WTC11 (cell line): ENCODE measurements around the gene SLC25A38. TPM values are rescaled to one million over a fixed set of nuclear protein-coding genes. Genes with fewer than 3 reads are reported as not detected.
A peak's percentile ranks its signal among the peaks of the same experiment; 100 is the strongest.

Source experiments
- ATAC-seq: fragments of 200-7000 bp; cut with Tn5 transposase; 2 replicates; pipeline ENCODE4 v1.10.0; 2021; ENCODE audit warnings: mild to moderate bottlenecking, moderate library complexity
- CTCF ChIA-PET: fragments of 300-600 bp; sonication (Branson Sonifier 250); formaldehyde crosslinking; loops from one replicate; lab custom pipeline; 2021; ENCODE audit warnings: antibody characterized with exemption; lab: Charles Lee
- POLR2A ChIA-PET: fragments of 350-600 bp; sonication (Branson Sonifier 250); formaldehyde crosslinking; loops from one replicate; lab custom pipeline; 2021; ENCODE audit warnings: antibody characterized with exemption; lab: Charles Lee
- DNase-seq: peaks from one replicate; pipeline ENCODE4 v3.0.0; 2021; ENCODE audit warnings: low spot score
- H3K27ac Mint-ChIP-seq: 2 replicates; pipeline ENCODE4 v1.8.0; 2021; ENCODE audit warnings: mixed read lengths
- H3K27me3 Mint-ChIP-seq: 2 replicates; pipeline ENCODE4 v1.8.0; 2021; ENCODE audit warnings: low read depth, mild to moderate bottlenecking, moderate library complexity, mixed read lengths
- H3K36me3 Mint-ChIP-seq: 2 replicates; pipeline ENCODE4 v1.8.0; 2021; ENCODE audit warnings: mixed read lengths
- H3K4me1 Mint-ChIP-seq: 2 replicates; pipeline ENCODE4 v1.8.0; 2022; ENCODE audit warnings: mixed read lengths
- H3K4me3 Mint-ChIP-seq: 2 replicates; pipeline ENCODE4 v1.8.0; 2021; ENCODE audit warnings: mild to moderate bottlenecking, moderate library complexity, mixed read lengths
- H3K9me3 Mint-ChIP-seq: 2 replicates; pipeline ENCODE4 v1.8.0; 2021; ENCODE audit warnings: mixed read lengths
- CBFB ChIP-seq: sonication (generic); formaldehyde crosslinking; IDR thresholded peaks from 2 replicates; pipeline ENCODE4 v1.8.1; 2022; ENCODE audit warnings: mild to moderate bottlenecking, low read depth, missing genetic modification reagents
- CREM ChIP-seq: sonication (generic); formaldehyde crosslinking; IDR thresholded peaks from 2 replicates; pipeline ENCODE4 v1.8.1; 2022; ENCODE audit warnings: mild to moderate bottlenecking, missing genetic modification reagents, moderate library complexity
- ESRRA ChIP-seq: sonication (generic); formaldehyde crosslinking; IDR thresholded peaks from 2 replicates; pipeline ENCODE4 v1.8.1; 2022; ENCODE audit warnings: mild to moderate bottlenecking, missing genetic modification reagents, borderline replicate concordance
- FOXJ3 ChIP-seq: sonication (generic); formaldehyde crosslinking; IDR thresholded peaks from 2 replicates; pipeline ENCODE4 v1.9.0; 2021; ENCODE audit warnings: missing genetic modification reagents, mild to moderate bottlenecking, borderline replicate concordance
- GABPB1 ChIP-seq: sonication (generic); formaldehyde crosslinking; IDR thresholded peaks from 2 replicates; pipeline ENCODE4 v1.8.1; 2023; ENCODE audit warnings: mild to moderate bottlenecking, missing genetic modification reagents
- GTF2I ChIP-seq: fragments of 250-450 bp; sonication (Bioruptor Pico); conservative IDR thresholded peaks from 2 replicates; pipeline ENCODE4 v1.4.0; 2021; ENCODE audit warnings: mild to moderate bottlenecking
- HMGA2 ChIP-seq: fragments of 250-450 bp; sonication (Bioruptor Pico); IDR thresholded peaks from 2 replicates; pipeline ENCODE4 v1.4.0; 2021; ENCODE audit warnings: mild to moderate bottlenecking, moderate library complexity
- IRF2 ChIP-seq: sonication (generic); formaldehyde crosslinking; IDR thresholded peaks from 2 replicates; pipeline ENCODE4 v1.8.0; 2022; ENCODE audit warnings: low read depth, missing genetic modification reagents, borderline replicate concordance
- MXD4 ChIP-seq: fragments of 250-450 bp; sonication (Bioruptor Pico); IDR thresholded peaks from 2 replicates; pipeline ENCODE4 v1.8.0; 2021; ENCODE audit warnings: mild to moderate bottlenecking, moderate library complexity, borderline replicate concordance
- MYBL2 ChIP-seq: sonication (generic); formaldehyde crosslinking; IDR thresholded peaks from 2 replicates; pipeline ENCODE4 v1.8.1; 2023; ENCODE audit warnings: mild to moderate bottlenecking, moderate library complexity, missing genetic modification reagents
- OVOL2 ChIP-seq: fragments of 250-450 bp; sonication (Bioruptor Pico); IDR thresholded peaks from 2 replicates; pipeline ENCODE4 v1.9.0; 2021; ENCODE audit warnings: mild to moderate bottlenecking, borderline replicate concordance
- PRRX2 ChIP-seq: fragments of 250-450 bp; sonication (Bioruptor Pico); IDR thresholded peaks from 2 replicates; pipeline ENCODE4 v1.8.0; 2021; ENCODE audit warnings: mild to moderate bottlenecking
- TCF7 ChIP-seq: sonication (generic); formaldehyde crosslinking; IDR thresholded peaks from 2 replicates; pipeline ENCODE4 v1.8.0; 2022; ENCODE audit warnings: mild to moderate bottlenecking, low read depth, missing genetic modification reagents, moderate library complexity
- TEAD1 ChIP-seq: sonication (generic); formaldehyde crosslinking; IDR thresholded peaks from 2 replicates; pipeline ENCODE4 v1.8.0; 2022; ENCODE audit warnings: mild to moderate bottlenecking, missing genetic modification reagents
- TEAD4 ChIP-seq: sonication (generic); formaldehyde crosslinking; IDR thresholded peaks from 2 replicates; pipeline ENCODE4 v1.8.0; 2022; ENCODE audit warnings: mild to moderate bottlenecking, missing genetic modification reagents
- ZNF121 ChIP-seq: sonication (generic); formaldehyde crosslinking; IDR thresholded peaks from 2 replicates; pipeline ENCODE4 v1.8.0; 2023; ENCODE audit warnings: missing genetic modification reagents
- ZNF138 ChIP-seq: sonication (generic); formaldehyde crosslinking; conservative IDR thresholded peaks from 2 replicates; pipeline ENCODE4 v1.8.1; 2022; ENCODE audit warnings: mild to moderate bottlenecking, moderate library complexity, missing genetic modification reagents
- ZNF263 ChIP-seq: sonication (generic); formaldehyde crosslinking; IDR thresholded peaks from 2 replicates; pipeline ENCODE4 v1.8.1; 2022; ENCODE audit warnings: low read depth, mild to moderate bottlenecking, moderate library complexity, missing genetic modification reagents
- ZNF671 ChIP-seq: fragments of 250-450 bp; sonication (Bioruptor Pico); IDR thresholded peaks from 2 replicates; pipeline ENCODE4 v1.8.0; 2021; ENCODE audit warnings: mild to moderate bottlenecking
- total RNA-seq: library from RNA; stranded (reverse); gene quantifications from 3 replicates; pipeline ENCODE4 v1.2.3, GENCODE V29; 2021
- TF ChIP-seq, protein P1 (sequence below): sonication (generic); formaldehyde crosslinking; IDR thresholded peaks from 2 replicates; pipeline ENCODE4 v1.8.1; 2023; ENCODE audit warnings: mild to moderate bottlenecking, missing genetic modification reagents, moderate library complexity
- TF ChIP-seq, protein P2 (sequence below): sonication (generic); formaldehyde crosslinking; IDR thresholded peaks from 2 replicates; pipeline ENCODE4 v1.8.1; 2022; ENCODE audit warnings: low read depth, mild to moderate bottlenecking, moderate library complexity, missing genetic modification reagents, borderline replicate concordance
- TF ChIP-seq, protein P3 (sequence below): fragments of 250-450 bp; sonication (Bioruptor Pico); IDR thresholded peaks from 2 replicates; pipeline ENCODE4 v1.9.0; 2021; ENCODE audit warnings: mild to moderate bottlenecking
- TF ChIP-seq, protein P4 (sequence below): sonication (generic); formaldehyde crosslinking; IDR thresholded peaks from 2 replicates; pipeline ENCODE4 v1.8.0; 2022; ENCODE audit warnings: mild to moderate bottlenecking, missing genetic modification reagents
- TF ChIP-seq, protein P5 (sequence below): fragments of 250-450 bp; sonication (Bioruptor Pico); IDR thresholded peaks from 2 replicates; pipeline ENCODE4 v1.9.0; 2021; ENCODE audit warnings: moderate library complexity, mild to moderate bottlenecking, inconsistent platforms, borderline replicate concordance
- TF ChIP-seq, protein P6 (sequence below): sonication (generic); formaldehyde crosslinking; IDR thresholded peaks from 2 replicates; pipeline ENCODE4 v1.8.1; 2023; ENCODE audit warnings: mild to moderate bottlenecking, missing genetic modification reagents
- TF ChIP-seq, protein P7 (sequence below): sonication (generic); formaldehyde crosslinking; IDR thresholded peaks from 2 replicates; pipeline ENCODE4 v1.8.1; 2023; ENCODE audit warnings: mild to moderate bottlenecking, missing genetic modification reagents, moderate library complexity

Gene SLC25A38
- total RNA-seq, 1 experiment from 2014 or later = 34.9 TPM

DNA sequence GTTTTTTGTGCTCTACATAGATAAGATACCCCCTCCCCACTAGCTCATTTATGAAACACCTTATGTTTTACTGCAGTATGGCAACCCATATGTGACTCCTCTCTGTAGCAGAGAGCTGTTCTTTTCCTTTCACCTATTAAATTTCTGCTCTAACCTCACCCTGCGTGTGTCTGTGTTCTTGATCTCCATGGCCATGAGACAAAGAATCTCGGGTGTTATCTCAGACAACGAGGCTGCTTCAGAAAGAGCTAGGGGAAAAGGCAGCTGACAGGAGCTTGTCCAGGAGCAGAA lies 35.6 kb upstream of the SLC25A38 start:
- TF ChIP-seq, protein P1, sequence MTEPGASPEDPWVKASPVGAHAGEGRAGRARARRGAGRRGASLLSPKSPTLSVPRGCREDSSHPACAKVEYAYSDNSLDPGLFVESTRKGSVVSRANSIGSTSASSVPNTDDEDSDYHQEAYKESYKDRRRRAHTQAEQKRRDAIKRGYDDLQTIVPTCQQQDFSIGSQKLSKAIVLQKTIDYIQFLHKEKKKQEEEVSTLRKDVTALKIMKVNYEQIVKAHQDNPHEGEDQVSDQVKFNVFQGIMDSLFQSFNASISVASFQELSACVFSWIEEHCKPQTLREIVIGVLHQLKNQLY (CRISPR knock-in tag) = no peak
- TF ChIP-seq TCF7 = no peak
- TF ChIP-seq, protein P2, sequence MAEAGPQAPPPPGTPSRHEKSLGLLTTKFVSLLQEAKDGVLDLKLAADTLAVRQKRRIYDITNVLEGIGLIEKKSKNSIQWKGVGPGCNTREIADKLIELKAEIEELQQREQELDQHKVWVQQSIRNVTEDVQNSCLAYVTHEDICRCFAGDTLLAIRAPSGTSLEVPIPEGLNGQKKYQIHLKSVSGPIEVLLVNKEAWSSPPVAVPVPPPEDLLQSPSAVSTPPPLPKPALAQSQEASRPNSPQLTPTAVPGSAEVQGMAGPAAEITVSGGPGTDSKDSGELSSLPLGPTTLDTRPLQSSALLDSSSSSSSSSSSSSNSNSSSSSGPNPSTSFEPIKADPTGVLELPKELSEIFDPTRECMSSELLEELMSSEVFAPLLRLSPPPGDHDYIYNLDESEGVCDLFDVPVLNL (CRISPR knock-in tag) = no peak
- ChIA-PET CTCF (interaction anchor here (1.3 to 3.6 kb wide), 4 partner anchors 29 to 59 kb away, joined by 4 to 18 read pairs (median 12); no protein-coding TSS in a partner anchor), POLR2A (no interaction called here)
- peaks cover 35% of the 10 kb centered on the region for H3K4me1 Mint-ChIP-seq
- H3K27me3 Mint-ChIP-seq = no peaks in the 10 kb centered on the region
- H3K36me3 Mint-ChIP-seq = no peaks in the 10 kb centered on the region
- DNase-seq (no peak), ATAC-seq (peak; percentile 66; the same call in 1 of the 2 replicates)
- H3K27ac Mint-ChIP-seq = 0 out of 2 replicates have a peak overlapping the region, but pooled peaks have one; percentile 6
- no peaks in the 10 kb centered on the region for H3K9me3 Mint-ChIP-seq
- H3K4me3 Mint-ChIP-seq = no peak overlapping the region

DNA sequence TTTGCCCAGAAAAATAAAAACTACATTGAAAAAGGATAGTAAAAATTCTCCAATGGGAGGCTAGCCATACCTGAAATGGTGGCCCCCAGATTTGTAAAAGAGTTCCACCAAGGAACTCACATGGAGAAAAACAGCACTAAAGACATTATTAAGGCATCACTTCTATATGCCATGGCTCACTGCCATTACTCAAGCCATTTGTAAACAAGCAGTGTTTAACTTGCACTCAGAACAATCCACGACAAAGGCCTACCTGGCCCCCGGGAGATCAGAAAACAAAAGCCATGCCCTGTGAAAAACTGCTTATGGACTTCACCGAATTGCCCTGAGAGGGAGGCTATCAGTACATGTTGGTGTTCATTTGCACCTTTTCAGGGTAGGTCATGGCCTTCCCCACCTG lies 34.1 kb upstream of the SLC25A38 start:
- CTCF ChIA-PET = interaction anchor here (0.6 kb wide), 1 partner anchor 17 kb away, joined by 3 read pairs; no protein-coding TSS in a partner anchor
- Mint-ChIP-seq H3K4me3 (no peak overlapping the region), H3K4me1 (peaks cover 28% of the 10 kb centered on the region)

DNA sequence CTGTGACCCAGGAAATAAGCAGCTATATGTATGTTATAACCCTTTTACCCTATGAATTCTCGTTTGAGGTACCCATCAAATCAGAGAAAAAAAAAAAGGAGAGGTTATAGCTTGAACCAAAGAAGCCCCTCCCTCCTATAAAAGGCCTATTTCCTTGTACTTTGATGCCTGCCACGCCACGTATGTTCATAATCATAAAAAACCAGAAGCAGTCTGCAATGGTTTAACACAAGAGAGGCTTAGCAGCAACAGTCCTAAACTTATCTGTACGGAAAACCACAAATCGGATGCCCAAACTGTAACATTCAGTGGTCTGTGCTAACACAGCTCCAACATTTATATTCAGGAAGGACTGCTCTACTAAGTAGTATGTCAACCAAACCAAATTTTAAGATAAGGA lies 32.5 kb upstream of the SLC25A38 start:
- Mint-ChIP-seq H3K4me3 (no peak overlapping the region), H3K27ac (no peak overlapping the region), H3K36me3 (no peaks in the 10 kb centered on the region), H3K9me3 (no peaks in the 10 kb centered on the region), H3K27me3 (no peaks in the 10 kb centered on the region), H3K4me1 (peaks cover 32% of the 10 kb centered on the region)
- ChIA-PET CTCF (no interaction called here), POLR2A (no interaction called here)
- no peak for ATAC-seq
- no peak for DNase-seq
- TF ChIP-seq GTF2I (CRISPR knock-in tag) (no peak), CBFB (CRISPR knock-in tag) (no peak), FOXJ3 (no peak), IRF2 (CRISPR knock-in tag) (no peak), MXD4 (CRISPR knock-in tag) (no peak), MYBL2 (CRISPR knock-in tag) (no peak), CREM (CRISPR knock-in tag) (no peak), TEAD1 (CRISPR knock-in tag) (no peak), ESRRA (no peak), ZNF263 (CRISPR knock-in tag) (no peak), HMGA2 (CRISPR knock-in tag) (no peak)
- TF ChIP-seq, protein P3, sequence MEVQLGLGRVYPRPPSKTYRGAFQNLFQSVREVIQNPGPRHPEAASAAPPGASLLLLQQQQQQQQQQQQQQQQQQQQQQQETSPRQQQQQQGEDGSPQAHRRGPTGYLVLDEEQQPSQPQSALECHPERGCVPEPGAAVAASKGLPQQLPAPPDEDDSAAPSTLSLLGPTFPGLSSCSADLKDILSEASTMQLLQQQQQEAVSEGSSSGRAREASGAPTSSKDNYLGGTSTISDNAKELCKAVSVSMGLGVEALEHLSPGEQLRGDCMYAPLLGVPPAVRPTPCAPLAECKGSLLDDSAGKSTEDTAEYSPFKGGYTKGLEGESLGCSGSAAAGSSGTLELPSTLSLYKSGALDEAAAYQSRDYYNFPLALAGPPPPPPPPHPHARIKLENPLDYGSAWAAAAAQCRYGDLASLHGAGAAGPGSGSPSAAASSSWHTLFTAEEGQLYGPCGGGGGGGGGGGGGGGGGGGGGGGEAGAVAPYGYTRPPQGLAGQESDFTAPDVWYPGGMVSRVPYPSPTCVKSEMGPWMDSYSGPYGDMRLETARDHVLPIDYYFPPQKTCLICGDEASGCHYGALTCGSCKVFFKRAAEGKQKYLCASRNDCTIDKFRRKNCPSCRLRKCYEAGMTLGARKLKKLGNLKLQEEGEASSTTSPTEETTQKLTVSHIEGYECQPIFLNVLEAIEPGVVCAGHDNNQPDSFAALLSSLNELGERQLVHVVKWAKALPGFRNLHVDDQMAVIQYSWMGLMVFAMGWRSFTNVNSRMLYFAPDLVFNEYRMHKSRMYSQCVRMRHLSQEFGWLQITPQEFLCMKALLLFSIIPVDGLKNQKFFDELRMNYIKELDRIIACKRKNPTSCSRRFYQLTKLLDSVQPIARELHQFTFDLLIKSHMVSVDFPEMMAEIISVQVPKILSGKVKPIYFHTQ (CRISPR knock-in tag) = no peak
- TF ChIP-seq, protein P4, sequence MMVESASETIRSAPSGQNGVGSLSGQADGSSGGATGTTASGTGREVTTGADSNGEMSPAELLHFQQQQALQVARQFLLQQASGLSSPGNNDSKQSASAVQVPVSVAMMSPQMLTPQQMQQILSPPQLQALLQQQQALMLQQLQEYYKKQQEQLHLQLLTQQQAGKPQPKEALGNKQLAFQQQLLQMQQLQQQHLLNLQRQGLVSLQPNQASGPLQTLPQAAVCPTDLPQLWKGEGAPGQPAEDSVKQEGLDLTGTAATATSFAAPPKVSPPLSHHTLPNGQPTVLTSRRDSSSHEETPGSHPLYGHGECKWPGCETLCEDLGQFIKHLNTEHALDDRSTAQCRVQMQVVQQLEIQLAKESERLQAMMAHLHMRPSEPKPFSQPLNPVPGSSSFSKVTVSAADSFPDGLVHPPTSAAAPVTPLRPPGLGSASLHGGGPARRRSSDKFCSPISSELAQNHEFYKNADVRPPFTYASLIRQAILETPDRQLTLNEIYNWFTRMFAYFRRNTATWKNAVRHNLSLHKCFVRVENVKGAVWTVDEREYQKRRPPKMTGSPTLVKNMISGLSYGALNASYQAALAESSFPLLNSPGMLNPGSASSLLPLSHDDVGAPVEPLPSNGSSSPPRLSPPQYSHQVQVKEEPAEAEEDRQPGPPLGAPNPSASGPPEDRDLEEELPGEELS (CRISPR knock-in tag) = no peak

More for the DNA sequence above, 34.1 kb upstream of the SLC25A38 start:
- H3K27me3 Mint-ChIP-seq = no peaks in the 10 kb centered on the region
- POLR2A ChIA-PET = no interaction called here
- DNase-seq = no peak
- no peak for TF ChIP-seq MYBL2 (CRISPR knock-in tag)
- no peak for TF ChIP-seq ZNF671 (CRISPR knock-in tag)
- no peak for TF ChIP-seq GABPB1
- TF ChIP-seq ZNF263 (CRISPR knock-in tag) = no peak
- TF ChIP-seq, protein P5, sequence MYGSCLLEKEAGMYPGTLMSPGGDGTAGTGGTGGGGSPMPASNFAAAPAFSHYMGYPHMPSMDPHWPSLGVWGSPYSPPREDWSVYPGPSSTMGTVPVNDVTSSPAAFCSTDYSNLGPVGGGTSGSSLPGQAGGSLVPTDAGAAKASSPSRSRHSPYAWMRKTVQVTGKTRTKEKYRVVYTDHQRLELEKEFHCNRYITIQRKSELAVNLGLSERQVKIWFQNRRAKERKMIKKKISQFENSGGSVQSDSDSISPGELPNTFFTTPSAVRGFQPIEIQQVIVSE (CRISPR knock-in tag) = no peak
- TF ChIP-seq ZNF121 (CRISPR knock-in tag) = no peak
- no peak for TF ChIP-seq PRRX2
- no peak for TF ChIP-seq ZNF138 (CRISPR knock-in tag)
- TF ChIP-seq, protein P6, sequence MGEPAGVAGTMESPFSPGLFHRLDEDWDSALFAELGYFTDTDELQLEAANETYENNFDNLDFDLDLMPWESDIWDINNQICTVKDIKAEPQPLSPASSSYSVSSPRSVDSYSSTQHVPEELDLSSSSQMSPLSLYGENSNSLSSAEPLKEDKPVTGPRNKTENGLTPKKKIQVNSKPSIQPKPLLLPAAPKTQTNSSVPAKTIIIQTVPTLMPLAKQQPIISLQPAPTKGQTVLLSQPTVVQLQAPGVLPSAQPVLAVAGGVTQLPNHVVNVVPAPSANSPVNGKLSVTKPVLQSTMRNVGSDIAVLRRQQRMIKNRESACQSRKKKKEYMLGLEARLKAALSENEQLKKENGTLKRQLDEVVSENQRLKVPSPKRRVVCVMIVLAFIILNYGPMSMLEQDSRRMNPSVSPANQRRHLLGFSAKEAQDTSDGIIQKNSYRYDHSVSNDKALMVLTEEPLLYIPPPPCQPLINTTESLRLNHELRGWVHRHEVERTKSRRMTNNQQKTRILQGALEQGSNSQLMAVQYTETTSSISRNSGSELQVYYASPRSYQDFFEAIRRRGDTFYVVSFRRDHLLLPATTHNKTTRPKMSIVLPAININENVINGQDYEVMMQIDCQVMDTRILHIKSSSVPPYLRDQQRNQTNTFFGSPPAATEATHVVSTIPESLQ (CRISPR knock-in tag) = no peak
- no peak for TF ChIP-seq TEAD4 (CRISPR knock-in tag)
- no peak for TF ChIP-seq OVOL2
- TF ChIP-seq, protein P7, sequence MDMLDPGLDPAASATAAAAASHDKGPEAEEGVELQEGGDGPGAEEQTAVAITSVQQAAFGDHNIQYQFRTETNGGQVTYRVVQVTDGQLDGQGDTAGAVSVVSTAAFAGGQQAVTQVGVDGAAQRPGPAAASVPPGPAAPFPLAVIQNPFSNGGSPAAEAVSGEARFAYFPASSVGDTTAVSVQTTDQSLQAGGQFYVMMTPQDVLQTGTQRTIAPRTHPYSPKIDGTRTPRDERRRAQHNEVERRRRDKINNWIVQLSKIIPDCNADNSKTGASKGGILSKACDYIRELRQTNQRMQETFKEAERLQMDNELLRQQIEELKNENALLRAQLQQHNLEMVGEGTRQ = no peak
- ATAC-seq = no peak
- no peak overlapping the region for H3K27ac Mint-ChIP-seq
- H3K9me3 Mint-ChIP-seq = no peaks in the 10 kb centered on the region
- no peaks in the 10 kb centered on the region for H3K36me3 Mint-ChIP-seq
